HUES48 (cell line): ENCODE data around the gene CACNA1I.
"Not testable (repeated sequence)": the region's sequence is repeated elsewhere in the genome, so short reads cannot be mapped to it uniquely, and the experiment has no call there.

Source experiments
- H3K27ac ChIP-seq: one replicate; pipeline ENCODE4 v1.7.0; 2013; ENCODE audit warnings: low read depth, low read length, inconsistent platforms
- H3K27me3 ChIP-seq: 2 replicates; pipeline ENCODE4 v1.6.1; 2013; ENCODE audit warnings: mild to moderate bottlenecking, low read length; ENCODE audit not compliant: control insufficient read depth, insufficient read depth
- H3K36me3 ChIP-seq: 2 replicates; pipeline ENCODE4 v1.6.1; 2013; ENCODE audit warnings: low read length; ENCODE audit not compliant: control insufficient read depth, insufficient read depth
- H3K4me1 ChIP-seq: 2 replicates; pipeline ENCODE4 v1.6.1; 2013; ENCODE audit warnings: mild to moderate bottlenecking, low read length; ENCODE audit not compliant: control insufficient read depth, insufficient read depth
- H3K4me3 ChIP-seq: 2 replicates; pipeline ENCODE4 v1.5.1; 2013; ENCODE audit warnings: mild to moderate bottlenecking, low read depth, low read length
- H3K9ac ChIP-seq: 2 replicates; pipeline ENCODE4 v1.6.1; 2013; ENCODE audit warnings: mild to moderate bottlenecking, low read depth, low read length, moderate library complexity
- H3K9me3 ChIP-seq: 2 replicates; pipeline ENCODE4 v1.6.1; 2013; ENCODE audit warnings: low read length; ENCODE audit not compliant: control insufficient read depth, insufficient read depth

The CACNA1I gene

GRCh38 chr22:39570665-39571064 lies at the start of gene CACNA1I:
TSS of gene CACNA1I (plus strand) at chr22:39570753. CDS start at chr22:39570753, 0 bp downstream.
- Histone ChIP-seq H3K27me3 (no peaks in the 10 kb centered on the region), H3K4me3 (no peak within 1 kb of the TSS), H3K4me1 (no peaks in the 10 kb centered on the region)

GRCh38 chr22:39521106-39521885 lies 49.3 kb upstream of the CACNA1I start:
- H3K9ac ChIP-seq, result peak overlapping the region; percentile 99
- peaks cover 12% of the 10 kb centered on the region for H3K4me1 ChIP-seq
- peak overlapping the region; percentile 97 for H3K4me3 ChIP-seq
- peaks cover 48% of the 10 kb centered on the region for H3K36me3 ChIP-seq
- H3K27me3 ChIP-seq, H3K9me3 ChIP-seq: not testable (repeated sequence)
- H3K27ac ChIP-seq, result peak overlapping the region; percentile 98

More at GRCh38 chr22:39570665-39571064, at the start of gene CACNA1I:
- H3K36me3 ChIP-seq, result no peaks in the 10 kb centered on the region
- H3K9ac ChIP-seq, result no peak within 1 kb of the TSS
- no peaks in the 10 kb centered on the region for H3K9me3 ChIP-seq
- no peak within 1 kb of the TSS for H3K27ac ChIP-seq

GRCh38 chr22:39522091-39522490 lies 48.5 kb upstream of the CACNA1I start:
- not testable (repeated sequence) for H3K27me3 ChIP-seq, H3K9ac ChIP-seq, H3K9me3 ChIP-seq
- peaks cover 43% of the 10 kb centered on the region for H3K36me3 ChIP-seq
- H3K4me3 ChIP-seq, result peak overlapping the region; percentile 97
- H3K4me1 ChIP-seq, result peaks cover 12% of the 10 kb centered on the region
- peak overlapping the region; percentile 98 for H3K27ac ChIP-seq

GRCh38 chr22:39522567-39523300 lies 47.8 kb upstream of the CACNA1I start:
- Histone ChIP-seq H3K4me3 (peak overlapping the region; percentile 30), H3K36me3 (peaks cover 43% of the 10 kb centered on the region), H3K9me3 (no peaks in the 10 kb centered on the region), H3K27ac (peak overlapping the region; percentile 63), H3K27me3 (0 out of 2 replicates have a peak, but pooled peaks cover 5% of the 10 kb centered on the region), H3K9ac (no peak overlapping the region), H3K4me1 (peaks cover 12% of the 10 kb centered on the region)

GRCh38 chr22:39524089-39524752 lies 46.3 kb upstream of the CACNA1I start:
- Histone ChIP-seq H3K27me3 (no peaks in the 10 kb centered on the region), H3K36me3 (peaks cover 50% of the 10 kb centered on the region), H3K27ac (peak overlapping the region; percentile 40), H3K4me3 (no peak overlapping the region), H3K4me1 (peaks cover 10% of the 10 kb centered on the region), H3K9ac (no peak overlapping the region), H3K9me3 (no peaks in the 10 kb centered on the region)

GRCh38 chr22:39524753-39525657 lies 45.5 kb upstream of the CACNA1I start:
- Histone ChIP-seq H3K27ac (peak overlapping the region; percentile 0), H3K9ac (no peak overlapping the region), H3K4me1 (peaks cover 10% of the 10 kb centered on the region), H3K36me3 (peaks cover 56% of the 10 kb centered on the region), H3K9me3 (no peaks in the 10 kb centered on the region), H3K4me3 (no peak overlapping the region), H3K27me3 (no peaks in the 10 kb centered on the region)

GRCh38 chr22:39525658-39525975 lies 44.9 kb upstream of the CACNA1I start:
- peaks cover 60% of the 10 kb centered on the region for H3K36me3 ChIP-seq
- H3K9me3 ChIP-seq, result no peaks in the 10 kb centered on the region
- no peaks in the 10 kb centered on the region for H3K27me3 ChIP-seq
- H3K4me3 ChIP-seq, result no peak overlapping the region
- H3K27ac ChIP-seq, result peak overlapping the region; percentile 0
- no peak overlapping the region for H3K9ac ChIP-seq
- H3K4me1 ChIP-seq, result peaks cover 10% of the 10 kb centered on the region

GRCh38 chr22:39526736-39527171 lies 43.8 kb upstream of the CACNA1I start:
- Histone ChIP-seq H3K4me1 (peaks cover 15% of the 10 kb centered on the region), H3K4me3 (no peak overlapping the region), H3K9ac (no peak overlapping the region), H3K9me3 (no peaks in the 10 kb centered on the region), H3K27ac (peak overlapping the region; percentile 1), H3K27me3 (no peaks in the 10 kb centered on the region), H3K36me3 (peaks cover 56% of the 10 kb centered on the region)

GRCh38 chr22:39527481-39527961 lies 43.0 kb upstream of the CACNA1I start:
- Histone ChIP-seq H3K4me1 (peaks cover 14% of the 10 kb centered on the region), H3K9me3 (no peaks in the 10 kb centered on the region), H3K9ac (no peak overlapping the region), H3K27me3 (no peaks in the 10 kb centered on the region), H3K27ac (no peak overlapping the region), H3K4me3 (no peak overlapping the region), H3K36me3 (peaks cover 48% of the 10 kb centered on the region)

GRCh38 chr22:39528080-39528661 lies 42.4 kb upstream of the CACNA1I start:
- no peaks in the 10 kb centered on the region for H3K9me3 ChIP-seq
- no peaks in the 10 kb centered on the region for H3K27me3 ChIP-seq
- no peak overlapping the region for H3K4me3 ChIP-seq
- H3K27ac ChIP-seq, result no peak overlapping the region
- peaks cover 41% of the 10 kb centered on the region for H3K36me3 ChIP-seq
- H3K4me1 ChIP-seq, result peaks cover 17% of the 10 kb centered on the region
- H3K9ac ChIP-seq, result no peak overlapping the region
